GM12801 (cell line): ENCODE measurements around the gene MAGI3.

Source experiments
- TF ChIP-seq, protein P1 (sequence below): IDR thresholded peaks from one replicate; pipeline ENCODE4 v1.5.1; 2011; ENCODE audit warnings: control low read depth; ENCODE audit not compliant: insufficient read length; ENCODE audit errors: extremely low read depth

MAGI3 gene

DNA sequence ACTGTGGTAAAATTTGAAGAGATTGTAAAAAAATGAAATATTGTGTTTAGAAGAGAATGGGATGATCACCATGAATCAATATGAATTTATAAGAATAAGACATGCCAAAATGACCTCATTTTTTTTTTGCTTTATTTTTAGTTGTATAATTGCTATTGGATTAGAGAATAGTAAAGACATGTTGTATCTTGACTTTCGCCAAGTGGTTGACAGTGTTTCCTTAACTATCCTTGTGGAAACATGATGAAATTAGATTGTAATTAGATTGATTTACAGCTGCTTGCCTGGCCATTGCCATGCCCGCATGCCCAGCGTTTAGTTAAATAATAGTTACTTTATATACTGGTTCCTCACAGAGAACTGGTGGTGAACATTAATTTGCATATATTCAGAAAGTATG, 154.9 kb downstream of the MAGI3 start:
- TF ChIP-seq, protein P1, sequence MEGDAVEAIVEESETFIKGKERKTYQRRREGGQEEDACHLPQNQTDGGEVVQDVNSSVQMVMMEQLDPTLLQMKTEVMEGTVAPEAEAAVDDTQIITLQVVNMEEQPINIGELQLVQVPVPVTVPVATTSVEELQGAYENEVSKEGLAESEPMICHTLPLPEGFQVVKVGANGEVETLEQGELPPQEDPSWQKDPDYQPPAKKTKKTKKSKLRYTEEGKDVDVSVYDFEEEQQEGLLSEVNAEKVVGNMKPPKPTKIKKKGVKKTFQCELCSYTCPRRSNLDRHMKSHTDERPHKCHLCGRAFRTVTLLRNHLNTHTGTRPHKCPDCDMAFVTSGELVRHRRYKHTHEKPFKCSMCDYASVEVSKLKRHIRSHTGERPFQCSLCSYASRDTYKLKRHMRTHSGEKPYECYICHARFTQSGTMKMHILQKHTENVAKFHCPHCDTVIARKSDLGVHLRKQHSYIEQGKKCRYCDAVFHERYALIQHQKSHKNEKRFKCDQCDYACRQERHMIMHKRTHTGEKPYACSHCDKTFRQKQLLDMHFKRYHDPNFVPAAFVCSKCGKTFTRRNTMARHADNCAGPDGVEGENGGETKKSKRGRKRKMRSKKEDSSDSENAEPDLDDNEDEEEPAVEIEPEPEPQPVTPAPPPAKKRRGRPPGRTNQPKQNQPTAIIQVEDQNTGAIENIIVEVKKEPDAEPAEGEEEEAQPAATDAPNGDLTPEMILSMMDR: no peak

DNA sequence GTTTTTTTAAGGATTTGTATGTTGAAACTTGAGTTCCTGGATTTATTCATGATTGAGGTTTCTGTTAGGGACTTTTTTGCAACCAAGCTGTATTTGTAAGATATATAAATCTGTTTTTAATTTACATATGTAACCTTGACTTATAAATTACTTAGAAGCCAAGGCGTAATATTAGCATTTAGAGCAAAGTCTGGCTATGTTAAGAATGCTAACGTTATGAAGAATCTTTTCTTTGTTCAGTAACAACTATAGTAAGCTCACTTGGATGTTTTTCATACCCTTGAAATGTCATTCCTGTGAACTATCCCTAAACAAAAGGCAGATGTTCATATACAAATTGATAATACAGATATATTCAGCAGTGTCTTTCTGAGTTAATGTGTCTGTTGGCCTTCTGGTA, 155.3 kb downstream of the MAGI3 start:
- TF ChIP-seq, protein P1: no peak

DNA sequence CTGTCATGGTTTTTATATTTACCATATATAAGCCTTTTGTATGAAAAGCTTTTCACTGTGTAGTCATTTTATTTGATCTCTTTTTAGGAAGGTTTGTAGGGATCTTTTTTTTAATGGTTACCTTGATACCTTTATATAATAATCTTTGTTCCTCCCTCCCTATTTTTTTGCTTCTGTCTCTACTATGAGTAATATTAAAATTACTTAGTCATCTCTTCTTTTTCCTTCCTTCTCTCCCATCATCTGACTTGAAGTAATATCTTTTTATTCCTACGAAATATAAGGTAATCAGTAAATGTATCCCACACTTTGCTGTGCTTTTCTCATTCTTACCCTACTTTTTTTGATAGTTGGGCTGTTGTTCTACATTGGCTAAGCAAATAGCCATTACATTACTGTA, 161.4 kb downstream of the MAGI3 start:
- TF ChIP-seq, protein P1: no peak

DNA sequence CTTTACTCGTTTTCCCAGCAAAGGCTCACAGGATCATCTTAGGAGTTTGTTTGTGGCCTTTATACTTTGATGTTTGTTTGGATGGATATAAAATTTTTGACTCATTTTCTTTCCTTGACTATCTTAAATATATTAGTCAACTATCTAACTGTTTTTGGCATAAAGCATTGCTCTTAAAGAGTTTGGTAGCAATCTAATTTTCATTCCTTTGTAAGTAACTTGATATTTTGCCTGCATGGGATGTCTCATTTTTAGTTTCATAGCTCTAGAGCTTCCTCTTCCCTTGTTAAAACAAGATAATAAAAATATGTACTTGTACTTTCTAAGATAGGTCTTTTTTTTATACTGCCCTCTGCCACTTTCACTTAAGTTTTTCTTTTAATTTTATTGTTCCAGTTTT, 161.9 kb downstream of the MAGI3 start:
- TF ChIP-seq, protein P1: no peak

DNA sequence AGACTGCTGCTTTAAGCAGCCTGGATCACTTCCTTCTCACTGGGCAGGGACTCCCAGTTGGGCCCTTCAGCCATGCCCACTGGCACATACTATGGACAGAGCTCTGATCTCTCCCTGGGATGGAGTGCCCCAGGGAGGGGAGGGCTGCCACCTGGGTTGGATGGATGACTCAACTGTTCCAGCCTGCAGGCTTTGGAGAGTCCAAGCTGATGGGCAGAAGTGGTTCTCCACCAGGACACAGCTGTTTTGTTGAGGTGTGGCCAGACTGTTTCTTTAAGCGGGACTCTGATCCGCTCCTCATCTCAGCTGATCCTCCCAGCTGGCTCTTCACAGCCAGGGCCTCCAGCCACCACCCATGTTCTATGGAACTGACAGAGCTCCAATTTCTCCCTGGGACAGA, 166.9 kb downstream of the MAGI3 start:
- TF ChIP-seq, protein P1: no peak

DNA sequence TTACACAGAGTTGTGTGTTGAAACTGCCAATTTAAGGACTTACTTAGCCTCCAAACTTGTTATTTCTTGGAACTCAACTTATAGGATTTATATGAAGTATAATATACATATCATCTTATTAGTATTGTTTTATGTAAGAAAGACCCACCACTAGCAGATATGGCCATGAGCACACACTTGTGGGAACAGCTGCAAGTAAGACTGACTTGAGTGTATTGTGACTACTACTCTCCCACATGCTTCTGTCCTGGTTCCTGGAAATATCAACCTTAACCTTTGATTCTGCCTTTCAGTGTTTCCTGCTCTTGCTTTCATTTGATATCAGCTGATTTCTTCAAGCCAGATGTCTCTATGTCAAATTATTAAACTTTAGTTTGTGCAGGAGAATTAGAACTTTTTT, 175.3 kb downstream of the MAGI3 start:
- TF ChIP-seq, protein P1: no peak

DNA sequence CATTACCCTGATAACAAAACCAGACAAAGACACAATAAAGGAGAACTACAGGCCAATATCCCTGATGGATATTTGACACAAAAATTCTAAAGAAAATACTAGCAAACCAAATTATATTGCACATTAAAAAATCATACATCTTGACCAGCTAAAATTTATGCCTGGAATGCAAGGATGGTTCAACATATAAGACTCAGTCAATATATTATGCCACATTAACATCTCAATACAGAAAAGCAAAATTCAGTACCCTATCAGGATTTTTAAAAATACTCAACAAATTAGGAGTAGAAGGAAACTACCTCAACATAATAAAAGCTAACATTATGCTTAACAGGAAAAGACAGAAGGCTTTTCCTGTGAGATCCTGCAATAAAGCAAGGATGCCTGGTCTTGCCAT, 177.1 kb downstream of the MAGI3 start:
- TF ChIP-seq, protein P1: no peak

DNA sequence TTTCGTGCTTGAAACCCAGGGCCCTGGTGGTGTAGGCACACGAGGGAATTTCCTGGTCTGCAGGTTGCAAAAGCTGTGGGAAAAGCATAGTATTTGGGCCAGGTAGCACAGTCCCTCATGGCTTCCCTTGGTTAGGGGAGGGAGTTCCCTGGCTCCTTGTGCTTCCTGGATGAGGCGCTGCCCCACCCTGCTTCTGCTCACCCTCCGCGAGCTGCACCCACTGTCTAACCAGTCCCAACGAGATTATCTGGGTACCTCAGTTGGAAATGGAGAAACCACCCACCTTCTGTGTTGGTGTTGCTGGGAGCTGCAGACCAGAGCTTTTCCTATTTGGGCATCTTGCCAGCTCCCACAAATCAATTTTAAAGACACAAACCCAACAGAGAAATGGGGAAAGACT, 186.0 kb downstream of the MAGI3 start:
- TF ChIP-seq, protein P1: no peak
